Cerebellar cortex (tissue), 1 donor: ENCODE results near the gene SLC28A3.

Experiments used
- DNase-seq: peaks from one replicate; pipeline ENCODE4 v3.0.0-alpha.2; 2015; ENCODE audit warnings: low spot score

Gene SLC28A3

DNA sequence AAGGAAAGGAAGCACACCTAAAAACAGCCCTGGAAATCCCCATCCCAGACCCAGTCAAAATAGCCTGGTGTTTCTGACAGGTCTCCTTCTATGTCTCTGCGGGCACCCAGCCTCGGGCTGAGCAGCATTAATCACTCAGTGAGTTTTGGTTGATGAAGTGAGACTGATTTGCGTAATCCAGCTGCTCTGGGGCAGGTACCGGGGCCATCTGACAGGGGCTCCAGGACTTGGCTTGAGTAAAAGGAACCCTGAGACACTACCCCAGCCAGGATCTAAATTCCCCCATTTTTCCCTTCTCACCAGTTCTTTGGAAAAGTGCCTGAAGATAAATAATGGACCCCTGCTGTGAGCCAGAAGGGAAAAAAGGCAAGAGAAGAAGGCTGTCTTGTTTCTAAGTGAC is 596 bp downstream of the SLC28A3 start:
- DNase-seq, result no peak

GRCh38 chr9:84339503-84339902 is 1.1 kb downstream of the SLC28A3 start:
- no peak for DNase-seq

- DNase-seq, result no peak
Measured at GRCh38 chr9:84338792-84339191, 1.8 kb downstream of the SLC28A3 start.

GRCh38 chr9:84337252-84337651 is 3.3 kb downstream of the SLC28A3 start:
- no peak for DNase-seq

DNA sequence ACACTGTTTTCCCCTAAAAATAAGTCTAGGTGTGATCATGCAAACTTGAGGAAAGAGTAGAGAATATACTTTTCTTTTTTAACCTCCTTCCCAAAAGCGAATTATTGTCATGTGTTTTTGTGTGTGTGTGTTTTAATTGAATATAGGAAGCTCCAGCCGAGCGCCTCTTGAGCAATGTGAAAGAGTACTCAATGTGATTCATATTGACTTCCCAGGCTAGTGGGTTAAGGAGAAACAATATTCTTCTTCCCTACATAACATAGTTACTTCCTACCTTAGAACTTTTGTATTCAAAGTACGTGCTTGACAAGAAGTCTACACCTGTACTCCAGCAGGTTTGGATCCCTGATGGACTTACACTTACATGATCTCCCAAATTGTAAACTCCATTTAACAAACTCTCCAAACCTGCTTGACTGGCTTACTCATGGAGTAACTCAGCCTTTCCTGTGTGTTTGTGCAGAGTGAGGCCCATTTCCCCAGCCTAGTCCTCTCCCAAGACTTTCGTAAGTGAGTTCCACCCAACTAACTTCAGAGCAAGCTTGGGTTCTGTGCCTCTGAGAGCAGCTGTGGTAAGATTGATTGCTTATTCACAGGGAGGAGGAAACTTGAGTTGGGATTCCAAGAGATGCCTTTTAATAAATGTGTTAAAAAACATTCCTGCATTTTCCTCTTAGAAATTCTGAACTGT is 9.3 kb downstream of the SLC28A3 start:
- no peak for DNase-seq

DNA sequence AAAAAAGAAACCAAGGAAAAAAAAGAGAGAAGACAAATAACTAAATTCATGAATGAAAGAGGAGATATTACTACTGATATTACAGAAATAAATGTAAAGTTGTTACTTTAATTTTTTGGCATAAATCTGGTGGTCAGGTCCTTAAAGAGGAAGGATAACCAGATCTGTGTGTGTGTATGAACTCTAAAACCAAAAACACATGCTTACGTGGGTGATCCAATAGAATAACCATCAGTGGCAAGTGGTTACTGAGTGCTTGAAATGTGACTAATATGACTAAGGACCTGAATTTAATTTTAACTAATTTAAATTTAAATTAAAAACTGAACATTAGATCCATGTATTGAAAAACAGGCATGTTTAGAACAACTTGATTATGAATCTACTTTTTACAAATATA is 10.3 kb downstream of the SLC28A3 start:
- DNase-seq, result no peak

DNA sequence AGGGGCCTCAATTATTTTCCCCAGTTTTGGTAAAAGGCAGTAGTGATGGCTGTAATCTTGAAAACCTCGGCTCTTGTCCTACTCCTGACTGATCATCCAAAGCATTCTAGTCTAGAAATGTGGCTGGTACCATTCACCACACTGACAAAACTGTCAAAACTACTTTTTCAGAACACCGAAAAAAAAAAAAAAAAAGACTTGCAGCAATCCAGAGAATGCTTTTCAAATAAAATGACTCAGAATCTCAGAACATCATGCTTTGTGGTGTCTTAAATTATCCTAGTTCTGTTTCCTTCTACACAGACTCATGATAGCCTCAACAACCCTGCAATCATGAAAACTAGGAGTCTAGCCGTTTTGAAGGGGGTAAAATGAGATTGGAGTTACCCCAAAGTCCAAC is 13.4 kb downstream of the SLC28A3 start:
- no peak for DNase-seq

DNA sequence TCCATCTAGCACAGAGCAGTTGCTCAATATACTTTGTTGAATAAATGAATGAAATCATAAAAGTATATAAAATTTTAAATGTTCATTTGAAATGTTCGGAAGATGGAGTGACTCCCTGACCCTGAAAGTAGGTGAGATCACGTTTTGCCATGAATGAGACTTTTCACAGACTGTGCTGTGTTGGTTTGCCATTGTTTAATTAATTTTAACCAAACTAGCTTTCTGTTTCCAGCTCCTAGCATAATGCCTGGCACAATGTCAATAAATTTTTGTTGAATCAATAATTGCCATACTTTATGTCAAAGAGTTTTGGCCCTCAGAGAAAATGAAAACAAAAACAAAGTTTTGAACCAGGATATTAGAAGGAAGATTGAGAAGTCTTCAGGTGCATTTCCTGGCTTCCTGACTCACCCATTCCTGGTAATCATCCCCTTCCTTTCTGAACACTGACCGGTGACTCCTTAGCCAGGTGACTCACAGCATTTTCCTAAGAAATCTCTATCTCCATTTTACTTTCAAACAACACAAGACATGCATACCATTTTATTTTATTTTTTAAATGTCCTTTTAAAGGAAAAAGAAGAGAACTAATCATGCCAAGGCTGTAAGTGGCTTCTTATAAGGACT is 15.1 kb downstream of the SLC28A3 start:
- no peak for DNase-seq

GRCh38 chr9:84324811-84325210 is 15.7 kb downstream of the SLC28A3 start:
- no peak for DNase-seq

DNA sequence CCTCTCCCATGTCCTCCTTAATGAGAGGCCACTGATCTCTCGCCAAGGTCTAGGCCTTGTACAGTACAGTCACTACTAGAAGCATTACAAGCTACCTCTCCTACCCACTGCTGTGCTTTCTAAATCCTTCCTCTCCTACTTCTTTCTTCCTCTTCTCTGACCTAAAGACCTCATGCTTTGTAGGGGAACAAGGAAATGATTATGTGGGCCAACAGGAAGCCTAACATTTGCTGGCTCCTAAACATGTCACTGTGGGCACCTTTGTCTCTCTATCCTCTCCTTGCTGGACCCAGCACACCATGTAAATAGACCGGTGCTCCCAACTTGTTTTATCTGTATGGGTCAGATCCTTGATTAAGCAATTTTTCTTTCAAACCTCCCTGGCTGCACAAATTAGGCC is 16.7 kb downstream of the SLC28A3 start:
- no peak for DNase-seq

DNA sequence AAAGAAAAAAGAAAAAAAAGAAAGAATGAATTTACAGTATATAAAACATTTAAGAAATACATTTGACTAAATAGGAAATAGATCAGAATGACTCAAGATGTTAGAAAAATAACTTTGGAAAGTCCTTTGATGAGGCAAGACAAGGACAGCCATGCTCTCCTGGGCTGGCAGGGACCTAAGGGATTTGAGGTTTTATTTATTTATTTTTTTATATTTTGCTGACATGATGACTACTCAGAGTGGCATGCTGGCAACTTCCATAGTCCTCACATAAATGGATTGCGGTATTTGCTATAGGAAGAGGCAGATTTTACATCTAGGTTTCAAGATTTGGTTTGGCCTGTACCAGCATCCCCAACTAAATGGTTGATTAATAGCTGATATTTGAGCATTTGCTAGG is 17.7 kb downstream of the SLC28A3 start:
- no peak for DNase-seq

DNA sequence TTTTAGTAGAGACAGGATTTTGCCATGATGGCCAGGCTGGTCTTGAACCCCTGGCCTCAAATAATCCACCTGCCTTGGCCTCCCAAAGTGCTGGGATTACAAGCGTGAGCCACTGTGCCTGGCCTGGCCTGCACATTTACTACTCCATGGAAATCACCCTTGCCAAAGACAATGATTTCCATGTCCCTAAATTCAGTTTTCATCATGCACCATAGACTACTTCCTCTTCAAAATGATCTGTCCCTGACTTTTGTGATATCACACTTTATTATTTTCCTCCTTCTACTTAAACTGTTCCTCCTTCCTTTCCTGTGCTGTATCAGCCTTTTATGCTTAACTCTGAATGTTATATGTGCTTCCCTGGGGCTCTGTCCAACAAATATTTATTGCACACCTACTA is 20.3 kb downstream of the SLC28A3 start:
- no peak for DNase-seq

DNA sequence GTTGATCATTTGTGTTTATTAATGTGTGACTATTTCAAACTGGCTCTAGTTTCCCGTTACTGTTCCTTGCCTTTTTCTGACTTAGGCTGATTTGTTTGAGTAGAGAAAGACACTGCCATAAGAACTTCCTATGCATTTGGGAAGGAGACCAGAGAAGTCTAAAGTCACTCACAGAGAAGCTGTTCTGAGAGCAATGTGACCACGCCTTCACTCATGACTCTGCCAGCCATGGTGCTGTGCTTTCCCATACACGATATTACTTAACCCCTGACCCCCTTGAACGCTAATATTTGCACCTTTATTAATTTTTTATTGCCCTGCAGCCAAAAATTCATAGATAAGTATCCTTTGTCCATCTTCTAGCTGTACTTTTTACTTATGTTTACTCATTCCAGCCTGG is 20.9 kb downstream of the SLC28A3 start:
- DNase-seq, result no peak

DNA sequence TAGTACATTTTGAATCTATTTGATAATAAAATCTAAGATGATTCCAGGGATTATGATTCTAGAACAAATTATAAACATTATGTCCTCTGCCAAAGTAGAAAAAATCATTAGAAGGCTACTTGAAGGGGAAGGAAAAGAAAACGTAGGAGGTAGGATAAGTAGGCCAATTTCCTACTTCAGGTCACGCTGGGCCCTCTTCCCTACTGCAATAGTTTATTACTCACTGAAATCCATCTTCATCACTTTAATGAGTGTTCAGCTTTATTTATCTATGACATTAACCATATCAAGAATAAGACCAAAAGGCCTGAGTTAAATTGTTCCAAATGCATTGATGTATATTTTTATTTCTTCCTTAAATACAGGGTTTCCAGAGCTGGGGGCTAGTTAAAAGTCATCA is 21.6 kb downstream of the SLC28A3 start:
- DNase-seq, result no peak

DNA sequence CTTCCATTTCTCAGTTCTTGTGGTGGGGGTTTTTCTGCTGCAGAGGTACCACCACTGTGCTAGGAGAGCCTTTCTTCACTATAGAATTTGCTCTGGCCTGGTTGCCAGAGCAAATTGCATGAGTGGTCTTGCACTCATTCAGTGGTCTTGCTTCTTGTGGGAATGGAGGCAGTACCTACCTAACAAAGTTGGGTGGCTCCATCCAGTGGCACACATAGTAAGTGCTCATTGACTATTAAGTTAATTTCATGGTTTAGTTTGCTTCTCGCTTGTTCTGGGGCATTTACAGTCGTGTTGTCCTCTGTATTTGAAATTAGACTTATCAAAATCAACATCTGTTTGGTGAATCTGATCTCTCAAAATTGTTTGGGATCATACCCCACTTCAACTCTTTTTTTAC is 23.0 kb downstream of the SLC28A3 start:
- DNase-seq, result no peak

DNA sequence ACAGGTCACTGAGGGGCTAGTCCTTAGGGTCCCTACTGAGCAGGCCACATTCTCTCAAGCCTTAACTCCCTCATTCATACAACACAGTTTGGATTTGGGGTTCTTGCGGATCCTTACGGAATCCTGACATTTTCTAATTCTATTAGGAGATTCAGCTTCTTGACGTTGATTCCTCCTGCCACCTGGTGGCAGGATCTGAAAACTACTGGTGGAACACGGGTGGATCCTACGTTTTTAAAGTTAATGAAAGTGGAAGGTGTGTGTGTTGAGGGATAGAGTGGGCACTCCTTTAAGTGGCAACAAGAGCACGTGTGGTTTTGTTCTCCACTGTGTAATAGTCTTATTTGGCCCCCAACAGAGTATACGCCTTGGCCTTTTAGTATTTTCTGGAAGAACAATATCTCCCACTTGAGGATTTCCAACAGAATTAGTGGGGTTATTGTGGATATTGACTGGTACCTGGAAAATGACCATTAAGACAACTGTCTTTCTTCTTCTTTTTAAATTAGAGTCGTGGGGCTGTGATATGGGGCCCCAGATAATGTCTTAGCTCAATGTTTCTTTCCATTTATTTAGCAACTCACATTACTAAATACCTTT is 25.2 kb downstream of the SLC28A3 start:
- peak; percentile 67 for DNase-seq

DNA sequence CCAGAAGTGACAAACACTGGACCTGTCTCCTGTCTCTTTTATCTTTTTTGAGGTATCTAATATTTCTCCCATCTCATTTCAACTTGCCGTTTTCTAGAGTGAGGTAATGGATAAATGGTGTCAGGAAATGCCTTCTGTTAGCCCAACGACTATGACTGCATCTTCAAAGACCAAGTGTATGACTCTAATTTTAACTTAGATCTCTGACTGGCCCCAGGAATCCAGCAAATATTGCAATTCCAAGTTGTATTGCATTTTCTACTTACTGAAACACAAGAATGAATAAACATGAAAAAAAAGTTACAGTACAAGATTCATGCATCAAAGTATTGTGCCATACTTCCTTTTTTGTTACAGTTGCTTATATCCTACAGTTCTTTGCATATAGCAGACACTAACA is 26.3 kb downstream of the SLC28A3 start:
- no peak for DNase-seq

DNA sequence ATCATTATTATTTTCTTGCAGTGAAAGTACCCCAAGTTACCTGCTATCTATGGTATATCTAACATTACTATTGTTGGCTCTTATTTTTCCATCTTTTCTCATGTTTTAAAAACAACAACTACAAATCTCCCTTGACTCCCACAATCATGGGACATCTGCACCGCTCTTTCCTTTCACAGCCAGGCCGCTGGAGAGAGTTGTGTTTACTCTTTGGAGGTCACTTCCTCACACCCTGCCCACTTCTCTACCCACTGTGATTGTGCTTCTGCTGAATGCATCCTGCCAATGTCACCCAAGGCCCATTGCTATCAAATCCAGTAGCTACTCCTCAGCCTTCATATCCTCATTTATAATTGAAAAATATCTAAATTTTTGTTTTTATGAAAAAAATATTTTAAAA is 29.7 kb downstream of the SLC28A3 start:
- DNase-seq, result no peak

DNA sequence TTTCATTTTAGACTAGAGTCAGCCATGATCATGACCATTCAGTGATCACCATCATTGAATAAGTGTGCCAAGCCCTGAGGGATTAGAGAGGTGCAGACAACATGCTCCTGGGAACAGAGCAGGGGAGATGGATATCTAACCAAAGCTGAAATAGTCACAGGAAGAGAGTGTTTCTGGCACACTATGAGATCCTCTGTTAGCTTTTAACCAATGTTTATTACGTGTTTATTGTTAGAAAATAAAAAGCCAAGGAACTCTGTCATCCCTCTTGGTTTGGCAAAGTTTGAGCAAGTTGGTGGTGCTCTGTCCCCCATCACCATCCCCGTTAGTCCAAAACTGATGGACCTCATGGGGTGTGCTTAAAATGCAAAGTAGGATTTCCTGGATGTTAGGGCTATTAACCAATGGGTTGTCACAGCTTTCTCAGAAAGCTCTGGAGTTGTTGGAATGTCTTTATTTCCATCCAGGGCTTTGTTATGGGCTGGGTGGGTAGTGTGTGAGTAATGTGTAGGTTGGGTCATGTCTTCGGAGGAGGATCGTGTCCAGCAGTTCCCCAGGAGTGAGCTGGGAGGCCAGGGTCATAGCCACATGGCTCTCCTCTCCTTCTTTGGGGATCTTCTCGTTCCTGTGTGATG is 34.9 kb downstream of the SLC28A3 start:
- DNase-seq, result no peak

- DNase-seq, result no peak
Measured at GRCh38 chr9:84304166-84304565, 36.4 kb downstream of the SLC28A3 start.

DNA sequence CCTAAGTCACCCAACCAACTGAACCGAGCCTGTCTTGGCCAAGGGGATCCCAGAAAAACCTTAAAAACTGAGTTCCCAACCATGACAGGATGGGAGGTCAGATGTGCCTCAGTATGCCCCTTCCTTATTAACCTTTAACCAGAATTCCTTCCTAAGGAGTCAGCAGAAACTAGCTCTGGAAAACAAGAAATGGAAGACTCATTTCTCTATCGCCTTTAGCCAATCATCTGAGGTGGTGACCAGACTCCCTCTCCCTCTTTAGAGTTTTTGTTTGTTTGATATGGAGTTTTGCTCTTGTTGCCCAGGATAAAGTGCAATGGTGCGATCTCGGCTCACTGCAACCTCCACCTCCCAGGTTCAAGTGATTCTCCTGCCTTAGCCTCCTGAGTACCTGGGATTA is 37.5 kb downstream of the SLC28A3 start:
- no peak for DNase-seq

DNA sequence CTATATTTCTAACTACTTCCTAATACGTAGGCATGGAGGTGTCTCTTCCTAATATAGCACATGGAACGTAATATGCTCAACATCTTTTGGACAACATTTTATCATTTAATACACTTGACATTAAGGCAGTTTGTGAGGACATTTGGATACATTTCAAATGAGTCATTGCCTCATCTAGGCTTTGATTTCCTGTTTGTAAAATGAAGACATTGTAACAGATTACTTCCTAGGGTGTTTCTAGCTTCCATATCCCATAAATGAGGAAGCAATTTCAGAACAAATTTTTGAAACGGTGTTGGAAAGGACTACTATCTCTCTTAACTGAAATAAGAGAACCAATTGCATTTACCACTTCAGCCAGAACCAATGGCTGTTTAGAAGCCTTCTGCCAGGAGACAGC is 38.7 kb downstream of the SLC28A3 start:
- DNase-seq, result no peak

DNA sequence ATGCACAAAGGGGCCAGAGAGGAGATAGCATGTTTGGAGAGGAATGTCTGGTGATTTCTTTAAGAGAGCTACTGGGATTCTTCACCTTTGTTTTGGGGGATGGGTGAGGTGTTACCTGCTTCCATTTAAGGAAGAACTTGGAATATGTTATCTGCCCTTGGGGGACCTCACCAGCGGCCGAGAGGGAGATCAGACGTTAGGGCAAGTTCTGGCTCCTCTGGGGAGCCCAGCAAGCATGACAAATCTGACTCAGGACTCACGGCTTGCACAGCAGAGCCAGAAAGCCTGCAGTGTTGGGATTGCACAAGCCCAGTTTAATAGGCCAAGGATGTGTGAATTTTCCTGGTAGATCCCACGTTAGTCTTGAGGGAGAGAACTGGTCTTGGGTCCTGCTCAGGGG is 40.3 kb downstream of the SLC28A3 start:
- no peak for DNase-seq
